IPS-NIHi7 (cell line): ENCODE measurements around the gene STK11IP.

Experiments used
- DNase-seq: peaks from one replicate; pipeline ENCODE4 v3.0.0; 2012; ENCODE audit warnings: mixed read lengths; ENCODE audit errors: extremely low spot score

Gene STK11IP

DNA sequence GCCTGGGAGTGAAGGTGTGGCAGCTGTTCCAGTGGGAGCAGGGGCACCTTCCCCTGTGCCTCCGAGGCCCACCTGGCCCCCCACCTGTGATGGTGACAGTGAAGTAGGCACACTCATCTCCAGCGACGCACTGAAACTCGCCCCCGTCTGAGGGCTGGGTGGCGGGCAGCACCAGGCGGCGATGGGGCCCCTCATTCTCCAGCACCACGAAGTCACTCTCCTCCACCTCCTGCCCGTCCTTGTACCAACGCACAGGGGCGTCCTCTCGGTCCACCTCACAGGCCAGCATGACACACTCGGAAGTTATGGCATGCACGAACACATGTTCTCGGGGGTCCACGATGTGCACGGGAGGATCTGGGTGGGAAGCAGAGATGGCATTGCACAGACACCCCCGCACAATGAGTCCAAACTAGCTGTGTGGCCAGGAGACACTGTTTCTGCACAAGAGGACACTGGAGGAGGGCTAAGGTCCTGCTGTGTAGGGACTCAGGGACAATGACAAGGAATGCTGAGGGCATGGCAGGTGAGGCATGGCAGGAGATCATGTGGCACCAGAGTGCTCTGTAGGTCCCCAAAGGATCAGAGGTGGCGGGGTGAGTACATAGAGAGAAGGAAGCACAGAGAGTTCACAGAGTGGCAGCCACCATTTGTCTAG is 34.3 kb upstream of the STK11IP start:
- DNase-seq: no peak

DNA sequence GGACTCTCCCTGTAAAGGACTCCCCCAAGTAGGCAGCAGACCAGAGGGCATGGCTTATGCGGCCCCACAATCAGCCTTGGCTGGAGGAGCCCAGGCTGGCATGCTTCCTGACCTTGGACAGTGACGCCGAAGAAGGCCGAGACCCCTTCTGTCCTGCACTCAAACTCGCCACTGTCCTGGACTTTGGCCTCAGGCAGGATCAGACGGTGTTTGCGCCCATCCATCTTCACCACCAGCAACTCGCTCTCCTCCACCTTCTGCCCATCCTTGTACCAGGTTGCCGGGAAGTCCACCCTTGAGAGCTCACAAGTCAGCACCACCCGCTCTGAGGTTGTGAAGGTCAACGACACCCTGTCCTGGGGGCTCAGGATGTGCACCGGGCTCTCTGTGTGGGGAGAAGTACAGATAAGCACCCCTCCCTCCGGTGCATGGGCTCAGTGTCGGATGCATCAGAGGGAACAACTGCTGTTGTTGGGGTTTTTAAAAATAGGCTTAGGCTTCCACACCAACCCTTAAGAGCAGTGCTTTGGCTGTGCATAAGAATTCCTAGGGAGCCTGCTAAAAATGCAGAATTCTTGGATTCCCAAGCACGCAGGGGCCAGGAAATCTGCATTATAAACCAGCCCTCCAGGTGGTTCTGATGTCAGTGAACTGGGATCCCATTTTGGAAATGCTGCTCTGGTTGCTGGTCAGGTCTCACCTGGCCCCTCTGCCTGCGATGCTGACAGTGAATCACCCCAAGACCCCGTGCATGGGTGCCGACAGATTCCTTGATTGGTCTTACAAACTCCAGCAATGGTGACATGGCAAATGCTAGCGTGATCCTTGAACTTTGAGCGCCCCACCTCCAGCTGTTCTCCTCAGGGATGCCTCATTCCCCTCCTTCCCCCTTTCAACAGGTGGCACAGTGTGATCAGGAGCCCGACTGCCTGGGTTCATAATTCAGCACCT is 32.3 kb upstream of the STK11IP start:
- DNase-seq: peak; percentile 69

DNA sequence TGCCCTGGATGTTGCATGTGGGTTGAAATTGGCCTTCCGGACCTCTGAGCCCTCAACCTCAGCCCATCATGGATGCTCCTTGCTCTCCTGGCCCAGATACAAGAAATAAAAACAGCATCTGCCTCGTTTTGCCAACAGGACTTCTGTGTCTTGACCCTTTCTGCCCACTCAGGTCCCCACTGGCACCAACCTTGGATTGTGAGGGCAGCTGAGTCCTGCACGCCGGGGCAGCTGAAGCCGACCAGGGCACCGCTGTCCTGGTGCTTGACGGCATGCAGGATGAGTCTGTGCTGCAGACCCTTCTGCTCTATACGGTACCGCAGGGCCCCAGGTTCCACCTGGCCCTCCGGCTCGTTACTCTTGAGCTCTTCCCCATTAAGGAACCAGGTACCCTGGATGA is 31.0 kb upstream of the STK11IP start:
- DNase-seq: no peak

DNA sequence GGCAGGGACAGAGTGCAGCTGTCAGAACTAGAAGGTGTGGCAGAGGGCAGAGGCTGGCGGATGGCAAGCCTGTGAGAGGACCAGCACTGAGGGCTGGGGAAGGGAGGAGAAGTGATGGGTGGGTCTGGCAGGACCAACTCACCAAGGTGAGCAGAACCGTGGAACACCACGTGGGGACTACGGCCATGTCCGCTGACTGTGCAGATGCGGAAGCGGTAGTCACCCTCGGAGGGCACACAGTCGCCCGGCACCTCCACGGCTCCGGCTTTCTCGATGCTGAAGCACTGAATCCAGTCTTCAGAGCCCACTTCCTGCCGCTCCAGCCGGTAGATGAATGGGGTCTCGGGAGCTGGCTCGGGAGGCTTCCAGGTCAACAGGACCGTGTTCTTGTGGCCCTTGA is 30.5 kb upstream of the STK11IP start:
- DNase-seq: no peak

DNA sequence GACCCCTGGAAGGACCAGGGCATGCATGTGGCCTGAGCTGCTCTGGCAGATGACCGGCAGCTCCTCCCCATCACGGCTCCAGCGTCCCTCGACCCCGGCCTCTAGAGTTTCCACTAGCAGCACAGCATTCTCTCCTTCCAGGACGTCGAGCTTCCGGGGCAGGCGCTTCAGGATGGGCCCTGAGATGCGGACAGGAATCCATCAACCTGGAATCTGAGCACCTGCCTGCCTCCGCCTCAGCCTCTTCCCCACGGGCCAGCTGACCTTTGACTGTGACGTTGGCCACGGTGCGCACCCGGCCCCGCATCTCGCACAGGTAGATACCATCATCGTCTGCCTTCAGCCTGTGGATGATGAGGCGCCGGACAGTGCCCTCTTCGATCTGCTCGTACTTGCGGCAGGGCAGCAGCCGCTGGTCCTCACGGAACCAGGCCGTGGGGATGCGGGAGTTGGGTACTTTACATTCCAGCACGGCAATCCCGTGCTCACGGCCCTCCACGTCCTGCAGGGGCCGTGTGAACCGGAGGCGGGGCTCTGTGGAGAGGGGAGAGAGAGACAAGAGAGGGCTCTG is 29.8 kb upstream of the STK11IP start:
- no peak for DNase-seq

DNA sequence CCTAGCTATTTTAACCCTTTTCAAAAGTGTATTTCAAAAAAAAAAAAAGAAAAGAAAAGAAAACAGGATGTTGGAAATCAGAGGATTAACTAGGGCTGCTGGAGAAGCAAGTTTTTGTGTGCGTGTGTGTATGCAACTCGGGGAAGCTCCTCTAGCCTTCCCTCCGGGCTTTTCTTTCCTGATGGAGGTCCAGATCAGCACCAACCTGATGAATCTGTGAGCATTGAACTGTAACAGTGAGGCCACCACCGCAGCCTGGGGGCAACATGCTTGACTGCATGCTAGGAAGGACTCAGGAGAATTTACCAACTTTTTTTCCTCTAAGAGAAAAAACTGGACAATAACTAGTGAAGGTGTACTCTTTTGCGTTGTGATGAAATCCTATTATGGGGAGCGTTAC is 28.6 kb upstream of the STK11IP start:
- DNase-seq: no peak

DNA sequence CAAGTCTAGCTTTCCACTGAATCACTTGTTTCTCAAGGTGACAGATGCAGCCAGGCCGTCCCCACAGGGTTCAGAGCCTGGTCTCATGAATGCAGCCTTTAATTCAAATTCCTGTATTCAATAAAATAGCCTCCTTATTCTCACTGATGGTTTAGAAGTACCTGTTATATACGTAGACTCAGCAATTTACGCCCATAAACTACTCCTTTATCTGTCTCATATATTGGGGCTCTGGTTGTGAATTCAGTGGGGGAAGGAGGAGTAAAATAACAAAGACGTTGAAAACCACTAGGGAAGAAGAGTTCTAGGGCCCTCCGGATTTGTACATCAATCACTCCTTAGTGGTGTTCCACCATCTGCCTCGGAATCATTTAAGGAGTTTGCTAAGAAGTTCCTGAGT is 28.0 kb upstream of the STK11IP start:
- no peak for DNase-seq

DNA sequence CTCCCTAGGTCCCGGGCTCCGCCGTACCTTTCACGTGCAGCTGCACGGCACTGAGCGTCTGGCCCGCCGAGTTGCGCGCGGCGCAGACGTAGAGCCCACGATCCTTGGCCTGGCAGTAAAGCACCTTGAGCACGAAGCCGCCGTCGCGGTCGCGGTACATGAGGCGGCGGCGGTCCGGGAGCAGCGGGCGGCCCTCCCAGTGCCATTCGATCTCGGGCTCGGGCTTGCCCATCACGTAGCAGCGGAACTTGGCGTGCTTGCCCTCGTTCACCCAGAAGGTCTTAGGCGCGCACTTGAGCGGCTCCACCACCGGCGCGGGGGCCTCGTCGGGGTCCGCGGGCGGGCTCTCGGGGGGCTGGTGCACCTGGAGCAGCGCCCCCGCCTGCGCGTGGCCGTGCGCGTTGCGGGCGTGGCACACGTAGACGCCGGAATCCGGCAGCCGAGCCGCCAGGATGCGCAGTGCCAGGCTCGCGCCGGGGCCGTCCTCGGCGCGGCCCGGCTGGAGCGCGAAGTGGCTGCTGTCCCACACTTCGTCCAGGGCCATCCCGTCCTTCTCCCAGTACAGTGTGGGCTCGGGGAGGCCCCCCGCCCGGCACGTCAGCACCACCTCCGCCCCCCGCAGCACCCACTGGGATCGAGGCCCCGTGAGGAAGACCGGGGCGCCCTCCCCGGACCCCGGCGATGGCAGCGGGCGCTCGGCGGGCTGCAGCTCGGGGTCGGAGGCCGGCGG is 27.3 kb upstream of the STK11IP start:
- no peak for DNase-seq

DNA sequence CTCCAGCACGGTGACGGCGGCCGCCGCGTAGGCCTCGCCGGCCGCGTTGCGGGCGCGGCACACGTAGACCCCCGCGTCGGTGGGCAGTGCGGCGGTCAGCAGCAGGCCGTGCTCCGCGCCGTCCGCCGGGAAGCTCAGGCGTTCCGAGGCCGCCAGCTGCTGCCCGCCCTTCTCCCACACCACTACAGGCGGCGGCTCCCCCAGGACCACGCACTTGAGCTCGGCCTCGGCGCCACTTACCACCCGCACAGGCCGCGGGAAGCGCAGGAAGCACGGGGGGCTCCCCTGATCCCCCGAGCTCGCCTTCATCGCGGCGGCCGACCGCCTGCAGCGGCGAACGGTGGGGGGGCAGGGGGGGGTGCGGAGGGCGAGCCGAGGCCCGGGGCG is 26.7 kb upstream of the STK11IP start:
- DNase-seq: no peak

DNA sequence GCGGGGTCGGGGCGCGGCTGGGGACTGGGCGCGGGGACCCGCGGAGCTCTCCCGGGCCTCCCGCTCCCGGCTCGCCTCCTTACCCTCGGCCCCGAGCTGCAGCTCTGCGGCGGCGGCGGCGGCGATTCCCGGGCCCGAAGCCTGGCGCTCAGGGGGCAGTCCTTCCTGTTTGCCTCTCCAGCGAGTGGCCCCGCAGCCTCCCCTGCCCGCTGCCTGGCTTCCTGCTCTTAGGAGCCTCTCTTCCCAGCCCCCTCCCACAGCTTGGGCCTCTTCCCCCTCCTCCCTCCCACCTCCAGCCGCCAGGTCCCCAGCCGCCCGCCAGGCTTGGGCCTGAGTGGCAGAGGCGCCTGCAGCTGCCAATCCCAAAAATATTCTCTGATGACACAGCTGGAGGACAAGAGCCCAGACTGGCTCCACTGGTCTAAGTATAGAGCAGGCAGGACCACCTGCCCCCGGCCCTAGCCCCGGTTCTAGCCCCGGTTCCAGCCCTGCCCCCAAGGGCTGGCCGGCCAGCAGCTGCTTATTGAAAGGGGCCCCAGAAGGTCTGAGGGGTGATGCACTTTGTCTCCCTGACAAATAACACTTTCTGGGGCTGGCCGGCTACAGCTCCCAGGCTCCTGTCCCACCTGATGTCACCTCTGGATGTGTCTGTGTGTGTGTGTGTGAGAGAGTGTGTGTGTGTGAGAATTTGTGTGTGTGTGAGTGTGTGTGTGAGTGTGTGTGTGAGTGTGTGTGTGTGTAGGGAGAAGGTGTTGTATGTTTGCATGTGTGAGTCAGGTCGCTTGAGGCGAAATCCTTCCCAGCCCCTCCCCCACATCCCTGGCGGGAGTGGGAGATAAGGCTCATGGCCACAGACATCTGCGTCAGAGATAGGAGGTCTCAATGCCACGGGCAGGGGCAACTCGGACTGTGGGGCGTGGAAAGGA is 26.1 kb upstream of the STK11IP start, which contains the start of gene OBSL1:
TSS of gene OBSL1 (minus strand) at position 229 of the 926 bp plus-strand sequence. CDS start 307 bp downstream, outside the sequence.
- peak; percentile 92 for DNase-seq

DNA sequence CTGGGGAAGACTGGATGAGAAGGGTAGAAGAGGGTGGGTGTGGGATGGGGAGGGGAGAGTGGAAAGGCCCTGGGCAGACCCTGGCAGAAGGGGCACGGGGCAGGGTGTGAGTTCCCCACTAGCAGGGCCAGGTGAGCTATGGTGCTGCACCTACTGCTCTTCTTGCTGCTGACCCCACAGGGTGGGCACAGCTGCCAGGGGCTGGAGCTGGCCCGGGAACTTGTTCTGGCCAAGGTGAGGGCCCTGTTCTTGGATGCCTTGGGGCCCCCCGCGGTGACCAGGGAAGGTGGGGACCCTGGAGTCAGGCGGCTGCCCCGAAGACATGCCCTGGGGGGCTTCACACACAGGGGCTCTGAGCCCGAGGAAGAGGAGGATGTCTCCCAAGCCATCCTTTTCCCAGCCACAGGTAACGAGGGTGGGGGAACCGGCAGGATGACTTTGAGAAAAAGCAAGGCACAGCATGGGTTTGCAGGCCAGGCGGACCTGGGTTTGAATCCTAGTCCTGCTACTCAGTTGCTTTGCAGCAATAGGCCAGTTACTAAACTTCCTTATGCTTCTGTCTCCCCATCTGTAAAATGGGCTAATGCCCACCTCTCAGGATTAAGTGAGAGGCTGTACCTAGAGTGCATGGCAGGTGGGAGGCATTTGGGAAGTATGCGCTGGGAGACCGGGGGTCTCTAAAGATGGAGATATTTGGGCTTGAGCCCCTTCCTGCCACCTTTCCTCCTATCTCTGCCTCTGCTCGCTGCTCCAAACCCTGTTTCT is 25.2 kb upstream of the STK11IP start, which contains the start of gene INHA:
TSS of gene INHA (plus strand) at position 74 of the 765 bp plus-strand sequence. CDS start at position 139, 65 bp downstream.
- no peak for DNase-seq

DNA sequence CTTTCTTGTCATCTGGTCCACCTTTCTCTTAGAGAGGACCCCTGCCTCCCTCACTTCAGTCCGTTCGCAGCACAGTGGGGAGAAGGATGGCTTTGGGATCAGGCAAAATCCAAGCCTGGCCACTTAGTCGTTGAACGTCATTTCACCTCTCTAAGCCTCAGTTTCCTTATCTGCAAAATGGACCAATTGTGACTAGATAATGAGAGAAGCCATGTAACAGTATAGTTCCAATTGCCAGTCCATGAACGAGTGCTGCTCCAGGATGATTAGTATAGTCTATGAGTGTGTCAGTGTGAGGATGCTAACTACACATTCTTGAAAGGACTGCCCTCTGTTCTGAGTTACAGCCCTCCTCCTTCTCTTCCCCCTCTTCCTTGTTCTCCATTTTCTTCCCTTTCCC is 24.5 kb upstream of the STK11IP start:
- no peak for DNase-seq

DNA sequence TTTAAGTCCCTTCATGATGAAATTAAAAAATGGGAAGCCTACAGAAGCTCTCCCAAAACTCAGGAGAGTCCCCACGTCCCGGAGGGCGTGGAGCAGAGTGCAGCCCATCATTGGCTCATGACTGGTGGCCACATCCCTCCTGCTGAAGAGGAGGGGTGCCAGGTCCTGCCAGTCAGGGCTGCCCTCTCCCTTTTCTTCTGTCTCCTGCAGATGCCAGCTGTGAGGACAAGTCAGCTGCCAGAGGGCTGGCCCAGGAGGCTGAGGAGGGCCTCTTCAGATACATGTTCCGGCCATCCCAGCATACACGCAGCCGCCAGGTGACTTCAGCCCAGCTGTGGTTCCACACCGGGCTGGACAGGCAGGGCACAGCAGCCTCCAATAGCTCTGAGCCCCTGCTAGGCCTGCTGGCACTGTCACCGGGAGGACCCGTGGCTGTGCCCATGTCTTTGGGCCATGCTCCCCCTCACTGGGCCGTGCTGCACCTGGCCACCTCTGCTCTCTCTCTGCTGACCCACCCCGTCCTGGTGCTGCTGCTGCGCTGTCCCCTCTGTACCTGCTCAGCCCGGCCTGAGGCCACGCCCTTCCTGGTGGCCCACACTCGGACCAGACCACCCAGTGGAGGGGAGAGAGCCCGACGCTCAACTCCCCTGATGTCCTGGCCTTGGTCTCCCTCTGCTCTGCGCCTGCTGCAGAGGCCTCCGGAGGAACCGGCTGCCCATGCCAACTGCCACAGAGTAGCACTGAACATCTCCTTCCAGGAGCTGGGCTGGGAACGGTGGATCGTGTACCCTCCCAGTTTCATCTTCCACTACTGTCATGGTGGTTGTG is 23.0 kb upstream of the STK11IP start:
- no peak for DNase-seq

DNA sequence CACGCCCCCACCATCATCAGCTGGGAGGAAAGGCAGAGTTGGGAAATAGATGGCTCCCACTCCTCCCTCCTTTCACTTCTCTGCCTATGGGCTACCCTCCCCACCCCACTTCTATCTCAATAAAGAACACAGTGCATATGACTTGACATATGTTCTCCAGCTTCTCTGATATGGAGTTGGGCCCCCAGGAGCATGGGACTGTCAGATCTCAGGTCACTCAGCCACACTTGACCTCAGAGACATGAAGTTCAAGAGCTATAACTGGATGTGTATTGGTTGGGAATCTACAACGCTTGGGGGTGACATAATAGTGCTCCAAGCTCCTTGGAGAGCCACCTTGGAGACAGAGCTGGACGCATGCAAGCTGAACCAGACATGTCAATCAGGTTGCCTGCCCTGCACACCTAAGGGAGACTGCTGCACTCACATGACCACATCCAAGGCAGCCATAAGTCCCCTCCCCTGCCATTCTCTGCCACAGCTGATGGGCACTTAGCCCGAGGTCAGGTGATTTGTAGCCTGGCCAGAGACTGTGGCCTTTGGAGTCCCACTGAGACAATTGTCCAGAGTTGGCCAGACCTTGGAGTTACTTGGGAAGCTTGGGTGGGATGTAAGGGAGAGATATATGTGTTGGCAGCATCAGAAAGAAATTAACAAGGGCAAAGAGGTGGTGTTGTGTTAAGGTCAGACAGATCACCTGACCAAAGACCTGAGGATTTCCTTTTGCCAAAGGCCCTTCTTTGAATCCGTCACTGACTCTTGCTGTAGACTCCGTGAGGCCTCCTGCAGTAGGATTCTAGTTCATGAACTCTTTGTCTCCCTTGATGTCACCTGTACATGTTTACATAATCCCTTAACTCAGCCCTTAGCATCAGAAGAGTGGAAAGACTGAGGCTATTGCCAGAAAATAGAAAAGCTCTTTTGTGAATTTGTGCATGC is 21.8 kb upstream of the STK11IP start:
- DNase-seq: no peak

DNA sequence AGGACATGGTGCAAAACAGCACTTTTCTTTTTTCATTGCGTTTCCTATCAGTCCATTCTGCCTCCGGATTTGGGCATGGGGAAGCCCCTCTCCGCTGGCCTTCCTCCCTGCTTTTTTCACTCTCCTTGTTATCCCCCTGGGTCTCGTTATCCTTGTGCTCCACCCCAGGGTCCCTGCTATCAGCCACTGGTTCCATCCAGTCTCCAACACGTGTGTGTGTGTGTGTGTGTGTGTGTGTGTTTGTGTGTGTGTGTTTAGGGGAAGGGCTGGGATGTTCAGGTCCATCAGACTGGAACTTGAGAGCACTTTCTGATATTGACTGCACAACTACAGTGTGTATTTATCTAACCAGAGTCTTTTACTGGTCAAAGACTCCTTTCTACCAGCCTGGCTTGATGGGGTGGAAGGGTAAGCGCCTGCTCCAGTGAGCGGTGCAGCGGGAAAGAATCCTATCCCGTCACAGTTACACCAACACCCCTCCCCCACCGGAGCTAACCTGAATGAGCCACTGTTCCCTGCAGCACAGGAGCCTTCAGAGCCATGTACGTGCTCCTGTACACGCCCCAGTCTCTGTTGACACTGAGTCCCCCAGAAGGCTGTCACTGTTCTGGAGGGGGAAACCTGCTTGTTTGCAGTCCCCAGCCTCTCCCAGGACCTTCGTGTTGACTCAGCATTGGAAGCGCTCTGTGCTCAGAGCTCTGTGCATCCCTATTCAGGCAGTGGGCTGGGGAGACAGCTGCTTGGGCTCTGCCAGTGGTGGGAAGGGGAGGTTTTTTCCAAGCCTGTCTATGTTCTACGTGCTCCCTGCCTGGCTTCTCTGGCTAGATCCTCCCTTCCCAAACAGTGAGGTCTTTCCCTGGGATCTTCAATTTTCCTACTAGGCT is 20.9 kb upstream of the STK11IP start:
- DNase-seq: peak; percentile 63

DNA sequence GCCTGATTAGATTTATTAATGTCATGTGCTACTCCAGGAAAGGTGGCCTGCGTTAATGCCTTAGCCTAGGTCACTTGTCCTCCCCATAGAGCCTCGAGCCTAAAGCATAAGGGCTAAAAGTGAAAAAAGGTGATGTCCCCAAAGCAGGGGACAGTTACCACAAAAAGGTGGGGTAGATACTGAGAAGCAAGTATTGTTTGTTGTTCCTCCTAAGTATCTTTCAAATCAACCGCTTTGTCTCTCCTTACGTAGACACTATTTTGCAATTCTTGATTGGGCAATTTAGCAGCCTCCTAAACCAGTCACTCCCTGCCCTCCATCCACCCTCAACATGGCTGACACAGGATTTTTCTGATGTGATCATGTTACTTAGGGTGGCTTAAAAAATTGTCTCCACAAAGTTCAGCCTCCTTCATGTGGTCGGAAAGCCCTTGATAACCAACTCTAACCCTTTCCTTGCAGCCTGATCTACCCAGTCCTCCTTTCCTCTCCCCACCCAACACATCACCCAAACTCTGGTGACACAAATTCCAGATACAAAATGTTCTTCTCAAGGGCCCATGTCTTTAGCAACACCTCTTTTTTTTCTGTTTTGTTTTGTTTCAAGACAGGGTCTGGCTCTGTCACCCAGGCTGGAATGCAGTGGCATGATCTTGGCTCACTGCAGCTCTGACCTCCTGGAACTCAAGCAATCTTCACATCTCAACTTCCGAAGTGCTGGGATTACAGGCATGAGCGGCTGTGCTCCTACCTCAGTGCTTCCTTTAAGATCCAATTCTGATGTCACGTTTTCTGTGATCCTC is 18.6 kb upstream of the STK11IP start:
- no peak for DNase-seq
